Fibroblast of lung (primary cell): ENCODE results near the gene LRRC42.

Source experiments
- EZH2 ChIP-seq: IDR thresholded peaks from 2 replicates; pipeline ENCODE4 v1.5.1; 2012; ENCODE audit warnings: low read length, control low read depth, mild to moderate bottlenecking; ENCODE audit errors: missing control alignments
- TF ChIP-seq, protein P1 (sequence below), 2 donors: IDR thresholded peaks in 1 of 2; conservative IDR thresholded peaks in 1 of 2; 1 replicate in 1 of 2; 2 replicates in 1 of 2; pipeline ENCODE4 v1.5.1; 2011 to 2012; ENCODE audit warnings: low read length in 2 of 2, control low read depth in 1 of 2, inconsistent platforms in 1 of 2, low read depth in 1 of 2, mild to moderate bottlenecking in 1 of 2

DNA sequence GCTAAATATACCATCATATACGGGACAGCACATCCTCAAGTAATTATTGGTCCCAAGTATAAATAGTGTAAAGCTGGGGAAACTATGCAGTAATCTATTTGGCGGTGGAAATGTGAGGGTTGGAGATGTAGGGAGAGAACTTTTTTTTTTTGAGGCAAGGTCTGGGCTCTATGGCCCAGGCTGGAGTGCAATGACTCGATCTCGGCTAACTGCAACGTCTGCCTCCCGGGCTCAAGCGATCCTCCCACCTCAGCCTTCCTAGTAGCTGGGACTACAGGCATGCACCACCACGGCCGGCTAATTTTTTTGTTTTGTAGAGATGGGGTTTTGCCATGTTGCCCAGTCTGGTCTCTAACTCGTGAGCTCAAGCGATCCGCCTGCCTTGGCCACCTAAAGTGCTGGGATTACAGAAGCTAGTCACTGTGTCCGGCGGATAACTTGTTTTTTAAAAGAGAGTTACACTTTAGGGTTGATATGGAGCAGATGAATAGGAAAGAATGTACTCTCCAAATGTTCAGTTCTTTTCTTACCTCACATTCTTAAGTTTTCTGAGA, 2.6 kb upstream of the LRRC42 start:
- TF ChIP-seq, protein P1, sequence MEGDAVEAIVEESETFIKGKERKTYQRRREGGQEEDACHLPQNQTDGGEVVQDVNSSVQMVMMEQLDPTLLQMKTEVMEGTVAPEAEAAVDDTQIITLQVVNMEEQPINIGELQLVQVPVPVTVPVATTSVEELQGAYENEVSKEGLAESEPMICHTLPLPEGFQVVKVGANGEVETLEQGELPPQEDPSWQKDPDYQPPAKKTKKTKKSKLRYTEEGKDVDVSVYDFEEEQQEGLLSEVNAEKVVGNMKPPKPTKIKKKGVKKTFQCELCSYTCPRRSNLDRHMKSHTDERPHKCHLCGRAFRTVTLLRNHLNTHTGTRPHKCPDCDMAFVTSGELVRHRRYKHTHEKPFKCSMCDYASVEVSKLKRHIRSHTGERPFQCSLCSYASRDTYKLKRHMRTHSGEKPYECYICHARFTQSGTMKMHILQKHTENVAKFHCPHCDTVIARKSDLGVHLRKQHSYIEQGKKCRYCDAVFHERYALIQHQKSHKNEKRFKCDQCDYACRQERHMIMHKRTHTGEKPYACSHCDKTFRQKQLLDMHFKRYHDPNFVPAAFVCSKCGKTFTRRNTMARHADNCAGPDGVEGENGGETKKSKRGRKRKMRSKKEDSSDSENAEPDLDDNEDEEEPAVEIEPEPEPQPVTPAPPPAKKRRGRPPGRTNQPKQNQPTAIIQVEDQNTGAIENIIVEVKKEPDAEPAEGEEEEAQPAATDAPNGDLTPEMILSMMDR (conservative IDR thresholded peaks at IDR 0.05 in 1 of 2, IDR thresholded peaks at IDR 0.05 in 1 of 2; ENCODE audit: low read depth in 1 of 2, low read length in 2 of 2), result no peak
- TF ChIP-seq EZH2, result no peak
